Measurements from ENCODE around the gene ISG20L2.

ISG20L2 gene

GRCh38 chr1:156700736-156701531 is 27.6 kb downstream of the ISG20L2 start:
- intact Hi-C loops (cut with DNase I), result no loop called here
- no peak for DNase-seq

GRCh38 chr1:156698995-156699394 is 29.6 kb downstream of the ISG20L2 start:
- no peak for DNase-seq
- intact Hi-C loops (cut with DNase I), result no loop called here

GRCh38 chr1:156697481-156697880 is 31.1 kb downstream of the ISG20L2 start:
- intact Hi-C loops (cut with DNase I), result no loop called here
- no peak for DNase-seq

- no peak for DNase-seq
- intact Hi-C loops (cut with DNase I), result no loop called here
Measured at GRCh38 chr1:156696755-156697154, 31.8 kb downstream of the ISG20L2 start.

- intact Hi-C loops (cut with DNase I), result no loop called here
- no peak for DNase-seq
Measured at GRCh38 chr1:156694690-156694962, 33.9 kb downstream of the ISG20L2 start.

GRCh38 chr1:156693848-156694689 is 34.5 kb downstream of the ISG20L2 start:
- intact Hi-C loops (cut with DNase I), result no loop called here
- no peak for DNase-seq

- DNase-seq, result no peak
Measured at GRCh38 chr1:156692925-156693847, 35.4 kb downstream of the ISG20L2 start.

GRCh38 chr1:156692441-156692924 is 36.1 kb downstream of the ISG20L2 start:
- intact Hi-C loops (cut with DNase I), result no loop called here
- DNase-seq, result no peak

More at GRCh38 chr1:156692925-156693847, 35.4 kb downstream of the ISG20L2 start:
- intact Hi-C loops (cut with DNase I), result no loop called here

- no peak for DNase-seq
Measured at GRCh38 chr1:156691665-156692440, 36.7 kb downstream of the ISG20L2 start.

GRCh38 chr1:156691191-156691590 is 37.4 kb downstream of the ISG20L2 start:
- intact Hi-C loops (cut with DNase I), result no loop called here
- no peak for DNase-seq

More at GRCh38 chr1:156691665-156692440, 36.7 kb downstream of the ISG20L2 start:
- intact Hi-C loops (cut with DNase I), result no loop called here

- intact Hi-C loops (cut with DNase I), result no loop called here
- DNase-seq, result no peak
Measured at GRCh38 chr1:156690675-156691036, 37.9 kb downstream of the ISG20L2 start.

- DNase-seq, result no peak
- intact Hi-C loops (cut with DNase I), result loop anchor here (5.0 kb wide), 1 partner anchor 37 kb away; the partner anchor contains the start of genes ISG20L2 and METTL25B
Measured at GRCh38 chr1:156689953-156690674, 38.5 kb downstream of the ISG20L2 start.

- intact Hi-C loops (cut with DNase I), result loop anchor here (5.0 kb wide), 1 partner anchor 38 kb away; the partner anchor contains the start of genes ISG20L2 and METTL25B
- peak; percentile 54 to 89 (median 76) for DNase-seq
Measured at GRCh38 chr1:156689035-156689952, 39.3 kb downstream of the ISG20L2 start.

- intact Hi-C loops (cut with DNase I), result no loop called here
- DNase-seq, result no peak
Measured at GRCh38 chr1:156684227-156684782, 44.3 kb downstream of the ISG20L2 start.

- intact Hi-C loops (cut with DNase I), result no loop called here
- DNase-seq, result no peak
Measured at GRCh38 chr1:156682166-156682890, 46.2 kb downstream of the ISG20L2 start.

Data from head of caudate nucleus (tissue), 42 donors.